ENCODE results near the gene TFAP2C.

DNA sequence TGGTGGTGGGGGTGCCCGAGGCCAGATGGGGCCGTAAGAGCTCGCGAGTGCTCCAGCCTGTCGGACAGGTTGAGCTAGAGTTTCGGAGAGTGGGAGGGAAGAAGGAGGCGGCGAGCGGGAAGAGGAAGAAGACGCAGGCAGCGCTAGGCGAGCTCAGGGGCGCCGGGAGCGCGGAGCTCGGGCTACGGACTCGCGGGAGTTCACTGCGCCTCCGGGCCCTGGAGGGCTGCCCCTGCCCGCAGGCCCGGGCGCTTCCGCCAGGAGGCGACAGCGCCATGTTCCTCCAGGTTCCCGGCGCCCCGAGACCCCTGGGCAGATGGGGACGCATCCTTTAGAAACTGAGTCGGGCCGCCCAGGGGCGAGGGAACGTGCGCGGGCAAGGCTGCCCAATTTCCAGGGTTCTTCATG is 984 bp downstream of the TFAP2C start:
- TF ChIP-seq, protein P1, sequence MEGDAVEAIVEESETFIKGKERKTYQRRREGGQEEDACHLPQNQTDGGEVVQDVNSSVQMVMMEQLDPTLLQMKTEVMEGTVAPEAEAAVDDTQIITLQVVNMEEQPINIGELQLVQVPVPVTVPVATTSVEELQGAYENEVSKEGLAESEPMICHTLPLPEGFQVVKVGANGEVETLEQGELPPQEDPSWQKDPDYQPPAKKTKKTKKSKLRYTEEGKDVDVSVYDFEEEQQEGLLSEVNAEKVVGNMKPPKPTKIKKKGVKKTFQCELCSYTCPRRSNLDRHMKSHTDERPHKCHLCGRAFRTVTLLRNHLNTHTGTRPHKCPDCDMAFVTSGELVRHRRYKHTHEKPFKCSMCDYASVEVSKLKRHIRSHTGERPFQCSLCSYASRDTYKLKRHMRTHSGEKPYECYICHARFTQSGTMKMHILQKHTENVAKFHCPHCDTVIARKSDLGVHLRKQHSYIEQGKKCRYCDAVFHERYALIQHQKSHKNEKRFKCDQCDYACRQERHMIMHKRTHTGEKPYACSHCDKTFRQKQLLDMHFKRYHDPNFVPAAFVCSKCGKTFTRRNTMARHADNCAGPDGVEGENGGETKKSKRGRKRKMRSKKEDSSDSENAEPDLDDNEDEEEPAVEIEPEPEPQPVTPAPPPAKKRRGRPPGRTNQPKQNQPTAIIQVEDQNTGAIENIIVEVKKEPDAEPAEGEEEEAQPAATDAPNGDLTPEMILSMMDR (conservative IDR thresholded peaks at IDR 0.05; ENCODE audit: low read depth in 2 of 2): peak; percentile 63 to 75
- no peak for TF ChIP-seq JUNB (IDR thresholded peaks at IDR 0.05; ENCODE audit: unreplicated experiment)
- no peak for TF ChIP-seq POLR2AphosphoS5 (IDR thresholded peaks at IDR 0.05; ENCODE audit: low read depth)
- no peak for TF ChIP-seq STAT1 (IDR thresholded peaks at IDR 0.05; ENCODE audit: unreplicated experiment)
- TF ChIP-seq CREB1 (CRISPR knock-in tag; IDR thresholded peaks at IDR 0.05; ENCODE audit: low read depth): no peak
